ENCODE measurements around the gene PDPR.
"Not testable (repeated sequence)": the region's sequence is repeated elsewhere in the genome, so short reads cannot be mapped to it uniquely, and the experiment has no call there.

The PDPR gene

DNA sequence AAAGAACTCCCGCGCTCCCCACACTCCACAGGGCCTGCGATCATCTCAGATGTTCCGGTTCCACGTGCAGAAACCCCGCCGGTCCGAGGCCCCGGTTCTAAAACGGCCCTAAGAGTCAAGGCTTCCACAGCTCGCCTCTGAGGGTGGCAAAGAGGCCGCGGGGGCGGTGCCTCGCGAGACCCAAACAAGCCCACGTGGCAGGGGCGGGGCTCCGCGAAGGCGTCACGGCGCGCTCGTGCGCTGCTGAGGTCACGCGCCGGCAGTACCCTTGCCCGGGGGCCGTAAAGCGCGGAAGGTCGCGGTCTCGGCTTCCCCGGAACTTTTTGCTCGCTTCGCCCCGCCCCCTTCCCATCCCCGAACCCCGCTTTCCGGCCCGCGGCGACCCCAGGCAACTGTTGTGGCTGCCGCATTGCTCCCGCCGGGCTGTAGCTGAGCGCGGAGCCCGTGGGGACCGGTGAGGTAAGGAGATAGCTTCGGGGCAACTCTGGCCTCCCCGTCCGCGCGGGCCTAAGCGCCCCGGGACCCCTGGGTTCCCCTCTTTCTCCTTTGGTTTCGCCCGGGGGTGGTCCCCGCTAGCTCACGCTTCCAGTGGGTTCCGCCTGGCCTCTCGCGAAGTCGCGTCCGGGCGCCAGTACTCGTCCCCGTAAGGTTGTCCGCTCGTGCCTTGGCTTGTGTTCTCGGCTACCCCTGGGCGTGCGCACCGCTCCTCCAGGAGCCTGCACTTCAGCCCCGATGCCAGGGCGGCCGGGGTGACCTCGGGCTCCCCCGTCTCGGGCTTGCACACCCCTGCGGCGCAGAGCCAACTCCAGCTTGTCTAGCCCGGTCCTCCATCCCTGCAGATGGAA, at the start of gene PDPR:
Gene PDPR (plus strand): TSS at position 351 of the 845 bp plus-strand sequence. CDS start 6,161 bp downstream, outside the sequence.
- peak; percentile 94 for DNase-seq
- peak; percentile 32 for TF ChIP-seq POLR2A (IDR thresholded peaks at IDR 0.05; ENCODE audit: low read length)

DNA sequence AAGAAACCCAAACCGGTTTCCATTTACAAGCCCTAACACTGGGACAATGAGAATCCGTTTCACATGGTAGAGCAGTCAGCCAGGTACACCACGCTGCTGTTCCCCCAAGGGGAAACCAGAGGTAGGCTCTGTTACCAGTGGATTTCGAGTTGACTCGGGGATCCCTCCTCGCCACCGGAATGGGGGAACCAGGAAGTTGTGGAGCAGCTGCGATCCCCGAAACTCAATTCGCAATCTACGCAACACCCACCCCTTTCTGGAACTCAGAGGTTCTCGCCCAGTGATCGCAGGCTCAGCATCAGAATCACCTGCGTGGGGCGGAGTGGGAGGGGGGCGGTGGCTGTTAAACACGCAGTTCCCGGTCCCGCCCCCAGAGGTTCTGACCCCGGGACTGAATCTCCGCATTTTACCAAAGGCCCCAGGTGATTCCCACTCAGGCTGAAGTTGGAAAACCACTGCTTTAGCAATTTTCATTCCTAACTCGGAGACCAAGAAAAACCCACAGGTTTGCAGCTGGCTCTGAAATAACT, 49.2 kb upstream of the PDPR start:
- peak; percentile 21 to 45 for DNase-seq

DNA sequence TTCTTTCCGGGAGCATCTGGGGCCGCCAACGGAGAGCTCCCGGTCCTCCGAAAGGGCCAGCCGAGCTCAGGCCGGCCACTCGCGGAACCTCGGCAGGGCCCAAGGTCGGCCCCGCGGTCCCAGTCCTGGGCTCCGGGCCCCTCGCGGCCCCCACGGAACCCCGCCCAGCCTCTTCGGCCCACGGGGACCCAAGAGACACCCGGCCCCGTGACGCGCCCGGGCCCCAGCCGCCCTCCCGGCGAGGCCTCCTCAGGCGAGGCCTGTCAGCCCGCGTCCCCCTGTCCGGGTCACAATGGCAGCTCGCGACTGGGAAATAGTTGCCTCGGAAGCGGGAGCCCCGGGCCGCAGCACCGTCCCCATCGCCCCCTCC, 48.8 kb upstream of the PDPR start:
- not testable (repeated sequence) for DNase-seq

DNA sequence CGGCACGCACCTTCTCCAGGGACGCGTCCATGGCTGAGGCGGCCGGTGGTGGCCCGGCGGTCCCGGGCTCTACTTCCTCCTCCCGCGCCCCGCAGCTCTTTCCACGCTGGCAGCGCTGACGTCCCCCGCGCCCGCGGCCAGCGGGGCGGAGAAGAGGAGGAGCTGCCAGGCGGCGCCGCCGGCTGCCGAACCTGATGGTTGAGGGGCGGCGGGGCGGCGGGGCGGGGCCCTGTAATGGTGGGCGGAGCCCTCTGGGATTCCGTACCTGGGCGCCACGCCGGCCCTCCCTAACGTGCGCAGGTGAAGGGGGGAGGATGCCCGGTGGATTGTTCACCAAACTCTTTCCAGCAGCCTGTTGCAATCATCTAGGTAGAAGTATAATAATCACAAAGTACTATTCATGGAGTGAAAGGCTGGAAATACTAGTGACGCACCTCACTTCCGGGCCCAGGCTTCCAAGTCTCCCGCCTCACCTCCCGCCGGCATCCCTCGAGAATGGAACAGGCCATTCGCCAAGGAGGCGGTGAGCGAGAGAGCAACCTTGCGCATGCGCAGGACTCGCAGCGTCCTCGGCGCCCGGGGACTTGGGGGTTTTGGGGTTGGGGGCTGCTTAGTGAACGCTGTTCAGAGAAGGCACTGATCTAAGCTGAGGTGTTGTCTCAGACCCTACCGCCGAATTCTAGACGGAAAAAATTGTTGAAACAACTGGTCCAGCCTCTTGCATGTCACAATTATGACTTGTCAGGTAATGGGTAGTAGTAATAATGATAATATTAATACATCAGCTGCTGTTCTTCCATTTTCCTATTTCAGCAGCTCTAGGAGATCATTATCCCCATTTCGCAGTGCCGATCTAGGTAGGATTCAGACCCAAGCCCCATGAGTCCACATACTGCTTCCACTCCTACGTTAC, 48.1 kb upstream of the PDPR start:
- peak; percentile 29 for TF ChIP-seq POLR2A (IDR thresholded peaks at IDR 0.05; ENCODE audit: low read length)

DNA sequence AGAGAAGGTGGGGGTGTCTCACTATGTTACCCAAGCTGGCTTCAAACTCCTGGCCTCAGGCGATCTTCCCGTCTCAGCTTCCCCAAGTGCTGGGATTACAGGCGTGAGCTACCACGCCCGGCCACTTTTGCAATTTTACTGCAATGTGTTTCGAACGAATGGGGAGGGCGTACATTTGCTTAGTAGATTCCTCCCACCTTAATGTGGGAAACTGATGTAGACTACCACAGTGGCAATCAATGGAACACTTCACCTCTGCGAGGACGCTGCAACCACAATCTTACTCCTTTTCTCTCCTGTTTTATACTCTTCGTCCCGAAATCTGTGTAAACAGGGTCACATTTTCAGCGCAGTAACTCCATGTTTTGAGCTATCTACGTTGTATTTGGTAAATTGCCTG, 47.4 kb upstream of the PDPR start:
- DNase-seq: peak in 1 of 2 experiments; percentile 15

More for the DNA sequence above, 48.1 kb upstream of the PDPR start:
- DNase-seq: peak; percentile 88 to 92

DNA sequence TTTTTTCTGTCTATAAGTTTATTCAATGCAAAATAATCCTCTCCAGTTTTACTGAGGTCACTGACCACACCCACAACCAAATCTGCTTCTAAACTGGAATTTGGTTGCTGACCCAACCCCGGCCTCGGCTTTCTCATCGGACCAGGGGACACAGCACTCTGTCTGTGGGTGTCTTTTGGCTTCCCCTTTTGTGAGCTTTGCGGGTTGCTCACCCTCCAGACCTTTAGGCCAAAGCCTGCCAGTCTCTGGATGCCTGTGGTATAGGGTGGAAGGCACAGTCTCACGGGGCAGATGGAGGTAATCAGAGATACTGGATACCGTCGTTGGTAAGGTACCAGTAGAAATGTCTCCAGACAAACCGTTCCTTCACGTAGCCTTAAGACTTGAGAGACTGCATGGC, 35.1 kb upstream of the PDPR start:
- DNase-seq: not testable (repeated sequence)

DNA sequence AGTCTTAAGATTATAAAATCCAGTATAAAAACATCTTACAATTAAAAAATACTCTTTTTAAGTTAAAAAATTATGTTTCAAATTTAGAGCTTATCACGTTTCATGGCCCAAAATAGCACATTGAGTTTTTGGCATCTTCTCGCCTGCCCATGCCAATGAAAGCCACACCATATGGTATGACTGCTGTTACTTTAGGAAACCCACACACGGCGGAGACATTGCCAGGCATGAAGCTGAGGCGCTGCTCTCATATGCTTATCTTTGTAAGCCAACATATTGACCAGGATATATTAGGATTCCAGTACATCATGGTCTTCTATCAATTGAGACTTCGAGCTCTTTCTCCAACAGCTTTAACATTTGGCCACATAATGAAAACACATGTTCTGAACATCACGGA, 32.9 kb upstream of the PDPR start:
- DNase-seq: not testable (repeated sequence)

DNA sequence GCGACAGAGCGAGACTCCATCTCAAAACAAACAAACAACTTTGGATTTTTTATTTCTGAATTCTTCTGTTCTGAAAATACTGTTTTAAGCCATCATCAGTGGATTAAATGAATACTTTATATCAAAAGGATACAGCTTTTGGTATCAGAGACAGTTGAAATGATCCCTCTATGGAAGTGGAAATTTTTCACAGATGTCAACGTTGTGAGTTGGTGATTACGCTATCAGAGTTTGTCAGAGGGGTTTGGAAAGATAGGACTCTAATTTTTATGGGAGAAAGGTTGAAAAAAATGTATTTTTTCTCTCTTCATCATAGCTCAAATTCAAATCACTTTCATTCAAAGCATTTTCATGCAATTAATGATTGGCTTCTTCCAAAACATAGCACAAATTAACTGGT, 30.2 kb upstream of the PDPR start:
- DNase-seq: peak in 1 of 2 experiments; percentile 22

DNA sequence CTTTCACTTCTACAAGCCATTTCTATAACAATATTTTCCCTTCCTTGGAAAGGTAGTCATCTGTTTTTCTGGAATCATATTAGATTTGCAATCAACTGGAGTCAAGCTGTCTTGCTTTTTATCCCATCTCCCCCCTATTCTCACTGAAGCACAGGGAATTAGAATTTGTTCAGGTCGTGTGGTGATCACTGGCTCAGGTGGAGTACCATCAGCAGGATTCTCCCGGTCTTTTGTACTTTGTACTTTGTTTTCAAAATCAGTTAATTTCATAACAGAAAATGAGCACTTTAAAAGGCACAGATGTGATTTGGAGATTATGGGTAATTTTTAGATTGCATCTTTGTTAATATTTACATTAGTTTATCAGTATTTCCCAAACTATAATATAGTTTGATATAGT, 26.0 kb upstream of the PDPR start:
- not testable (repeated sequence) for DNase-seq

DNA sequence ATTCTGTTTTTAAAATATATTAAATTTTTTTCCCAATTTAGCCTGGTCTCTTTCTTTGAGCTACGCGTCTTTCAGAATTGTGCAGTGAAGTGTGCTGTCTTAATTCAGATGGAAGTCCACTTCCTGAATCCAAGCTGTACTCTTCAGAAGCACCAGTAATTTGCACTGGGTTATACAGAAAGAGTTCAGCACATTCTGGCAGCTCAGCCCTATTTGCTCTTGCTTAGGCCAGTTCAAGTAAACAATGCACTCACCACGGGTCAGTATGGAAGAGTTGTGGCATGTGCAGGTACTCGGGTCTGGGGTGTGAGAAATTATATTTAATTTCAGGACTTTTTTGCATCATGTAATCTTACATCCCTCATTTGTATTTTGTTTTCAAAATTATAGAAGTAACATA, 25.3 kb upstream of the PDPR start:
- DNase-seq: not testable (repeated sequence)

DNA sequence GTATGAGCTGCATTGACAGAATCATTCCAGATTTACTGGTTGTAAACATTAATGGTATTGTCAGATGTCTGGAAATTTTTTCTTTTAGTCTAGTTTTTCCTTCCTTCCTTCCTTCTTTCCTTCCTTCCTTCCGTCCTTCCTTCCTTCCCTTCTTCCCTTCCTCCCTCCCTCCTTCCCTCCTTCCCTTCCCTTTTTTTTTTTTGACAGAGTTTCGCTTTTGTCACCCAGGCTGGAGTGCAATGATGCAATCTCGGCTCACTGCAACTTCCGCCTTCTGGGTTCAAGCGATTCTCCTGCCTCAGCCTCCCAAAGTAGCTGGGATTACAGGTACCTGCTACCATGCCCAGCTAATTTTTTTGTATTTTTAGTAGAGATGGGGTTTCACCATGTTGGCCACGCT, 24.8 kb upstream of the PDPR start:
- DNase-seq: not testable (repeated sequence)

DNA sequence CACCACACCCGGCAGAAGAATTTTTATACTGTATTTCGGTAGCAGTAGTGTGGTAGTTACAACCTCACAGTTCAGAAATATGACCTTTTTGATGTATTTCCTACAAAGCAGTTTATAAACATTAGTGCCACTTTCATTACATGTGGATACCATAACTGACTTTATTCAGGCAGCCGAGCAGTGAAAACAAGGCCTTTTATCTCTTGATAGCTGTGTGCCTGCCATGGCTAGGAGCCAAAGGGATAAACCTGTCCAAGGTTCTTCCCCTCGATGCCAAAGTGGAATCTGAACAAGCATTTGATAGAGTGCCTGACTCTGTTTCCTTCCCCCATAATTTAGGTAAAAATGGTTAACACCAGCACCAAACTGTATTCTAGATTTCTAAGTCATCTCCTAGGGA, 23.0 kb upstream of the PDPR start:
- peak in 1 of 2 experiments; percentile 6 for DNase-seq

DNA sequence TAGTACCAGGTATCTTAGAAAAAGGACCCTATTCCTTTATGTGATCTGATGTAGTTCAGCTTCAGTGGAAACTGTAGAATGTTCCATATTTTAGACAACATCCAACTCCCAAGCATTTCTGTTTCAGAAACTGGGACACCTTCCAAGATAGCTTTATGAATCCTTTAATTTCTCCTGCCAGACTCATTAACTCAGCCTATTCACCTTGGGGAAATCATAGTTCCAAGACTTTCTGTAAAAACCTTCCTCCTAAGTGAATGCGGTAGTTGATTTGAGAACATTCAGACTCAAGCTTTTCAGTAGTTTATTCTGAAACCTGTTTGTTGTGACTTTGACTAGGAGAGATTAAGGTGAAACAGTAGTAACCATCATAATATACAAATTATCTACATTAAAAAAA, 20.0 kb upstream of the PDPR start:
- DNase-seq: not testable (repeated sequence)

DNA sequence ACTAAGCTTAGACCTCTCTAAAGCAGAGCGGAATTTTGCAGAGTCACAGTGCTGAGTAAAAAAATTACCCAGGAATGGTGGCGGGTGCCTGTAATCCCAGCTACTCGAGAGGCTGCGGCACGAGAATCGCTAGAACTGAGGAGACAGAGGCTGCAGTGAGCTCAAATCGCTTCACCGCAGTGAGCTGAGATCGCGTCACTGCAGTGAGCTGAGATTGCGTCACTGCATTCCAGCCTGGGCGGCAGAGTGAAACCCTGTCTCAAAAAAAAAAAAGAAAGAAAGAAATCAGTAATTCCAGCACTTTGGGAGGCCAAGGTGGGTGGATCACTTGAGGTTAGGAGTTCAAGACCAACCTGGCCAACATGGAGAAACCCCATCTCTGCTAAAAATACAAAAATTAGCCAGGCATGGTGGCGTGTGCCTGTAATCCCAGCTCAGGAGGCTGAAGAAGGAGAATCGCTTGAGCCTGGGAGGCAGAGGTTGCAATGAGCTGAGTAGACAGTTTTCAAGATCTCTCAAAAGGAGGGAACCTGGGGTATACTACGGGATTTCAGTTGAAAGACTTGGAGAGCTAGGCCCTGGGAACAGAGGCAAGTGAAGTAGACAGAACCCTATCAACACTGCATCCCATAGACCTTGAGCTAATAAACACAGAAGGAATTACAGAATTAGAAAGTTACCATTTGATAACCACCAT, 4.4 kb upstream of the PDPR start:
- DNase-seq: not testable (repeated sequence)

DNA sequence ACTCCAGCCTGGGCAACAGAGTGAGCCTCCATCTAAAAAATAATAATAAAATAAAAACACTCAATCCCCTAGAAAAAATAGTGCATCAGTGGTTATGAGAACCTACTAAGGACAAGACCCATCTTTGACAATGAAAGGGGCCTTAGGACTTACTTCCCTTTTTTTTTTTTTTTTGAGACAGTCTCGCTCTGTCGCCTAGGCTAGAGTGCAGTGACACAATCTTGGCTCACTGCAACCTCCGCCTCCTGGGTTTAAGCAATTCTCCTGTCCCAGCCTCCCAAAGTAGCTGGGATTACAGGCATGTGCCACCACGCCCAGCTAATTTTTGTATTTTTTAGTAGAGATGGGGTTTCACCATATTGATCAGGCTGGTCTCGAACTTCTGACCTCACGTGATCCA, 2.0 kb upstream of the PDPR start:
- DNase-seq: not testable (repeated sequence)

DNA sequence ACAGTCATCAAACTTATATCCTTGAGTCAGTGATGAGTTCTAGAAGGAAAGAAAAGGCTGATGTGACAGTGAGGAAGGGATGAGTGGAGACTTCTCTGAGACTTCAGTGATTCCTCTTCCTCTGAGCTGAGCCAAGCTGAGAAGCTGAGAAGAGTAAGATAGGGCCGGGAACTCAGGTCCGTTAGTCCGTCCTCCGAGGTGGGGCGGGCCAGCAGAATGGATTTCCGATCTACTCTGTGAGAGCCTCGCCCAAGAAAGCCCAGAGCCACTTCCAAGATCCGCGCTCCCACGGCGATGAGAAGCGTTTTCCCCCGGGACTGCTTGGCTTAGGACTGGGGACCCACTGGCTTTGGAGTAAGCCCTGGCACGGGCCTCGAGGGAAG, 542 bp upstream of the PDPR start:
- not testable (repeated sequence) for DNase-seq

DNA sequence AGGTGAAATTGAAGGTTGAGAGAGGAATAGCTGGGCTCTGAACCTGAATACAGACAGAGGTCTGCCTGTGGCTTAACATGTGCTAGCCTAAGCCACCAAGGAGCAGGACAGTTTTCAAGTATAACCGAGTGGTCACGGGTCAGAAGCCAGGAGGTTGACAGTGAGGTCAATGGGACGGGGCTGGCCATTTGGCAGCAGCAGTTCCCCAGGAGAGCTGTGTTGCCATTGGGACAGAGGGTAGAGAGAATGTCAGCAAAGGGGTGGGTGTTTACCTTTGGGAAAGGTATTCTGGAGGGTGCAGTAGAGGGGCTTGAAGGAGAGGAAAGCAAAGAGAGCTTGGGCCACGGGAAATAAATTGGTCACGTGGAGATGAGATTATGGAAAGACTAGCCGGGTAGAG, 4.2 kb downstream of the PDPR start:
- DNase-seq: not testable (repeated sequence)

DNA sequence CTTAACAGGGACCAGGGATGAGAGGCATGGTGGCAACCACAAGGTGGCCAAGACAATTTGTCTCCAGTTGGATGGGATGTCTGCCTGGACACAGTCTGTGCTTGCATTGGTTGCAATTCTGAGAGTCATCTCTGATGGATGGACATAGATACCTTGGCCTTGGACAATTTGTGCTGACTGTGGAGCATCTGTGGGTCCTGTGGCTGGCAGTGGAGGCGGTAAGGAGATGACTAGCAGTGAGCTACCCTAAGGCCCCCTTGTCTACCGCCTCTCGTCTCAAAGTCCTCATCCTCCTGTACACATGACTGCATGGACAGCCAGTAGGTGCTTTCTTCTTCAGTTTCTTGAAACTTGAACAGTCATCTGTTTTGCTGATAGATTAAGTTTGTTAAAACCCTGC, 4.6 kb downstream of the PDPR start:
- DNase-seq: not testable (repeated sequence)

DNA sequence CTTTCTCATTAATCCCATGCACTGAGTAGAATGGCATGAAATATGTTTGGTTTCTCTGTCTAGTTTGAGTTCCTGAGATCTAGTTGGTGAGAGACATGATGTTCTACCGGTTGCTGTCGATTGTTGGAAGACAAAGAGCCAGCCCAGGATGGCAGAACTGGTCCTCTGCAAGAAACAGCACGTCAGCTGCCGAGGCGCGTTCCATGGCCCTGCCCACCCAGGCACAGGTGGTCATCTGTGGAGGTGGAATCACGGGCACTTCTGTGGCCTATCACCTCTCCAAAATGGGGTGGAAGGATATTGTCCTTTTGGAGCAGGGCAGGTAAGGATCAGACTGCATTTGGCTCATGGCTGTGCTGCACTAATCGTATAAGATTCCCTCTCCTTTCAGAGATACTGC, 6.3 kb downstream of the PDPR start:
- not testable (repeated sequence) for DNase-seq

DNA sequence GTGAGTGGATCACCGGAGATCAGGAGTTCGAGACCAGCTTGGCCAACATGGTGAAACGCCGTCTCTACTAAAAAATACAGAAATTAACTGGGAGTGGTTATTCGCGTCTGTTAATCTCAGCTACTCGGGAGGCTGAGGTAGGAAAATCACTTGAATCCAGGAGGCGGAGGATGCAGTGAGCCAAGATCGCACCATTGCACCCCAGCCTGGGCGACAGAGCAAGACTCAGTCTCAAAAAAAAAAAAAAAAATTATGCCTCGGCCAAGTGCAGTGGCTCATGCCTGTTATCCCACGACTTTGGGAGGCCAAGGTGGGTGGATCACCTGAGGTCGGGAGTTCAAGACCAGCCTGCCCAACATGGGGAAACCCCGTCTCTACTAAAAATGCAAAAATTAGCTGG, 9.7 kb downstream of the PDPR start:
- not testable (repeated sequence) for DNase-seq

DNA sequence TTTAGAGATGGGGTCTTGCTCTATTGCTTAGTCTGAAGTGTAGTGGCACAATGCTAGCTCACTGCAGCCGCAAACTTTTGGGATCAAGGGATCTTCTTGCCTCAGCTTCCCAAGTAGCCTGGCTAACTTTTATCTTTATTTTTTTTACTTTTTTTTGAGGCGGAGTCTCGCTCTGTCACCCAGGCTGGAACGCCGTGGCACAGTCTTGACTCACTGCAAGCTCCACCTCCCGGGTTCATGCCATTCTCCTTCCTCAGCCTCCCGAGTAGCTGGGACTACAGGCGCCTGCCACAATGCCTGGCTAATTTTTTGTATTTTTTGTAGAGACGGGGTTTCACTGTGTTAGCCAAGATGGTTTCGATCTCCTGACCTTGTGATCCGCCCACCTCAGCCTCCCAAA, 12.1 kb downstream of the PDPR start:
- DNase-seq: not testable (repeated sequence)

DNA sequence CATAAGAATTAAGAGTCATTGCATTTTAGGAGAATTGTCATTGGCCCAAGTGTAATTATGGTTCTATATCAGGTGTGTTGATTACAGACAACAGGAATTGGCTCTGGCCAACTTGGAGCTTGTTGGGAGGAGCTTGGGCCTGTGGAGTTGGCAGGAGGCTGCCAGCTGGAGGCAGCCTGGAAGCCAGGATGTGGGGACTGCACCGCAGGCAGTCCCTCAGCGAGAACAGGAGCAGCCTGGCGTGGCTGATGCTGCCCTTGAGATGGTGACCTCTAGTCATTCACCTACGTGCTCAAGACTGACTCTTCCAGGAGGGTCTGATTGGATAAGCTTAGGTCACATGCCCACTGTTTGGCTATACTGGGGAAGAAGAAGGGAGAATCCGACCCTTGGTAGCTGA, 13.6 kb downstream of the PDPR start:
- not testable (repeated sequence) for DNase-seq

Data from erythroblast (primary cell).